Activated T-helper 1 cell treated with anti-CD3 and anti-CD28 coated beads, Interleukin-12 subunit alpha, Interleukin-12 subunit beta, Interleukin-2, Interleukin-4 antibody, amounts not matched to agents 30 ng/mL and 10 ng/mL and 1 ng/mL, durations not matched to agents 14 hours and 24 hours and 36 hours (primary cell): ENCODE results near the gene RYR3. TPM values are rescaled to one million over a fixed set of nuclear protein-coding genes. Genes with fewer than 3 reads are reported as not detected.

Source experiments
- DNase-seq: peaks from one replicate; pipeline ENCODE4 v3.0.0; 2021; ENCODE audit warnings: low spot score
- H3K27ac Mint-ChIP-seq: one replicate; pipeline ENCODE4 v1.8.0; 2021; ENCODE audit warnings: mild to moderate bottlenecking, mixed read lengths
- H3K27me3 Mint-ChIP-seq: one replicate; pipeline ENCODE4 v1.8.0; 2022; ENCODE audit warnings: mild to moderate bottlenecking, moderate library complexity, mixed read lengths; ENCODE audit not compliant: insufficient read depth
- H3K36me3 Mint-ChIP-seq: one replicate; pipeline ENCODE4 v1.8.0; 2021; ENCODE audit warnings: low read depth, mixed read lengths
- H3K4me1 Mint-ChIP-seq: one replicate; pipeline ENCODE4 v1.8.0; 2021; ENCODE audit warnings: low read depth, mixed read lengths
- H3K4me3 Mint-ChIP-seq: one replicate; pipeline ENCODE4 v1.8.0; 2021; ENCODE audit warnings: mild to moderate bottlenecking, moderate library complexity, mixed read lengths
- H3K9me3 Mint-ChIP-seq: one replicate; pipeline ENCODE4 v1.8.0; 2021; ENCODE audit warnings: mixed read lengths
- intact Hi-C: fragments of 100-400 bp; cut with micrococcal nuclease; formaldehyde crosslinking; loops from one replicate; pipeline ENCODE4 v1.15.1; 2024
- total RNA-seq: library from RNA; stranded (reverse); gene quantifications from 2 replicates; pipeline ENCODE4 v1.2.3, GENCODE V29; 2022

The RYR3 gene
- total RNA-seq, 1 donor from 2014 or later, result not detected

GRCh38 chr15:33852570-33852969 lies 541.8 kb downstream of the RYR3 start:
- no peak for DNase-seq
- H3K36me3 Mint-ChIP-seq, result no peaks in the 10 kb centered on the region
- no peak overlapping the region for H3K4me3 Mint-ChIP-seq
- intact Hi-C loops, result no loop called here
- no peaks in the 10 kb centered on the region for H3K4me1 Mint-ChIP-seq
- H3K27me3 Mint-ChIP-seq, result peaks cover 2% of the 10 kb centered on the region
- no peaks in the 10 kb centered on the region for H3K9me3 Mint-ChIP-seq
- no peak overlapping the region for H3K27ac Mint-ChIP-seq

GRCh38 chr15:33857726-33858125 lies 547.0 kb downstream of the RYR3 start:
- intact Hi-C loops, result no loop called here
- no peaks in the 10 kb centered on the region for H3K9me3 Mint-ChIP-seq
- no peaks in the 10 kb centered on the region for H3K27me3 Mint-ChIP-seq
- H3K4me3 Mint-ChIP-seq, result no peak overlapping the region
- no peaks in the 10 kb centered on the region for H3K36me3 Mint-ChIP-seq
- H3K27ac Mint-ChIP-seq, result no peak overlapping the region
- no peak for DNase-seq
- no peaks in the 10 kb centered on the region for H3K4me1 Mint-ChIP-seq

GRCh38 chr15:33858836-33859235 lies 548.1 kb downstream of the RYR3 start:
- no peak for DNase-seq
- Mint-ChIP-seq H3K4me1 (no peaks in the 10 kb centered on the region), H3K36me3 (no peaks in the 10 kb centered on the region), H3K27me3 (no peaks in the 10 kb centered on the region), H3K9me3 (no peaks in the 10 kb centered on the region), H3K4me3 (no peak overlapping the region), H3K27ac (no peak overlapping the region)
- intact Hi-C loops, result no loop called here

- no peaks in the 10 kb centered on the region for H3K27me3 Mint-ChIP-seq
- H3K27ac Mint-ChIP-seq, result no peak overlapping the region
- peaks cover 3% of the 10 kb centered on the region for H3K36me3 Mint-ChIP-seq
- DNase-seq, result no peak
- peaks cover 8% of the 10 kb centered on the region for H3K4me1 Mint-ChIP-seq
- intact Hi-C loops, result no loop called here
- H3K4me3 Mint-ChIP-seq, result no peak overlapping the region
- H3K9me3 Mint-ChIP-seq, result no peaks in the 10 kb centered on the region
Measured at GRCh38 chr15:33859992-33860545, 549.3 kb downstream of the RYR3 start.

- Mint-ChIP-seq H3K9me3 (no peaks in the 10 kb centered on the region), H3K4me3 (no peak overlapping the region), H3K4me1 (peaks cover 8% of the 10 kb centered on the region), H3K36me3 (peaks cover 3% of the 10 kb centered on the region), H3K27me3 (no peaks in the 10 kb centered on the region), H3K27ac (no peak overlapping the region)
- intact Hi-C loops, result no loop called here
- DNase-seq, result no peak
Measured at GRCh38 chr15:33860754-33861153, 550.0 kb downstream of the RYR3 start.

- Mint-ChIP-seq H3K4me3 (no peak overlapping the region), H3K9me3 (no peaks in the 10 kb centered on the region), H3K27ac (no peak overlapping the region), H3K4me1 (peaks cover 8% of the 10 kb centered on the region), H3K36me3 (peaks cover 3% of the 10 kb centered on the region), H3K27me3 (no peaks in the 10 kb centered on the region)
- intact Hi-C loops, result no loop called here
- no peak for DNase-seq
Measured at GRCh38 chr15:33864360-33865075, 553.8 kb downstream of the RYR3 start.

GRCh38 chr15:33865416-33865815 lies 554.6 kb downstream of the RYR3 start:
- no peak overlapping the region for H3K27ac Mint-ChIP-seq
- H3K27me3 Mint-ChIP-seq, result no peaks in the 10 kb centered on the region
- H3K9me3 Mint-ChIP-seq, result no peaks in the 10 kb centered on the region
- H3K36me3 Mint-ChIP-seq, result peaks cover 3% of the 10 kb centered on the region
- peaks cover 8% of the 10 kb centered on the region for H3K4me1 Mint-ChIP-seq
- no peak overlapping the region for H3K4me3 Mint-ChIP-seq
- intact Hi-C loops, result no loop called here
- no peak for DNase-seq

GRCh38 chr15:33866101-33866737 lies 555.5 kb downstream of the RYR3 start:
- no peak for DNase-seq
- Mint-ChIP-seq H3K9me3 (no peaks in the 10 kb centered on the region), H3K36me3 (peaks cover 3% of the 10 kb centered on the region), H3K4me3 (no peak overlapping the region), H3K4me1 (peaks cover 8% of the 10 kb centered on the region), H3K27me3 (no peaks in the 10 kb centered on the region), H3K27ac (no peak overlapping the region)
- intact Hi-C loops, result no loop called here

GRCh38 chr15:33871980-33872379 lies 561.2 kb downstream of the RYR3 start:
- H3K27ac Mint-ChIP-seq, result no peak overlapping the region
- intact Hi-C loops, result no loop called here
- DNase-seq, result no peak

GRCh38 chr15:33872416-33873106 lies 561.8 kb downstream of the RYR3 start:
- Mint-ChIP-seq H3K4me1 (no peaks in the 10 kb centered on the region), H3K9me3 (no peaks in the 10 kb centered on the region), H3K36me3 (no peaks in the 10 kb centered on the region), H3K27ac (no peak overlapping the region), H3K27me3 (no peaks in the 10 kb centered on the region), H3K4me3 (no peak overlapping the region)
- intact Hi-C loops, result no loop called here
- no peak for DNase-seq

More at GRCh38 chr15:33871980-33872379, 561.2 kb downstream of the RYR3 start:
- Mint-ChIP-seq H3K27me3 (no peaks in the 10 kb centered on the region), H3K9me3 (no peaks in the 10 kb centered on the region), H3K4me3 (no peak overlapping the region), H3K4me1 (no peaks in the 10 kb centered on the region), H3K36me3 (no peaks in the 10 kb centered on the region)

GRCh38 chr15:33874156-33874555 lies 563.4 kb downstream of the RYR3 start:
- intact Hi-C loops, result no loop called here
- H3K9me3 Mint-ChIP-seq, result no peaks in the 10 kb centered on the region
- H3K27ac Mint-ChIP-seq, result no peak overlapping the region
- no peak overlapping the region for H3K4me3 Mint-ChIP-seq
- DNase-seq, result no peak
- no peaks in the 10 kb centered on the region for H3K27me3 Mint-ChIP-seq
- H3K4me1 Mint-ChIP-seq, result no peaks in the 10 kb centered on the region
- no peaks in the 10 kb centered on the region for H3K36me3 Mint-ChIP-seq

- Mint-ChIP-seq H3K4me1 (no peaks in the 10 kb centered on the region), H3K36me3 (no peaks in the 10 kb centered on the region), H3K27ac (no peak overlapping the region), H3K27me3 (no peaks in the 10 kb centered on the region), H3K4me3 (no peak overlapping the region), H3K9me3 (peaks cover 11% of the 10 kb centered on the region)
- DNase-seq, result no peak
- intact Hi-C loops, result no loop called here
Measured at GRCh38 chr15:33882921-33883320, 572.2 kb downstream of the RYR3 start.

- no peak for DNase-seq
- intact Hi-C loops, result no loop called here
- Mint-ChIP-seq H3K27ac (no peak overlapping the region), H3K4me3 (no peak overlapping the region), H3K9me3 (peaks cover 15% of the 10 kb centered on the region), H3K36me3 (no peaks in the 10 kb centered on the region), H3K4me1 (no peaks in the 10 kb centered on the region), H3K27me3 (peaks cover 2% of the 10 kb centered on the region)
Measured at GRCh38 chr15:33888176-33888575, 577.4 kb downstream of the RYR3 start.
